Measurements from ENCODE around the gene TERB1.
A peak's percentile ranks its signal among the peaks of the same experiment; 100 is the strongest.

Gene TERB1

DNA sequence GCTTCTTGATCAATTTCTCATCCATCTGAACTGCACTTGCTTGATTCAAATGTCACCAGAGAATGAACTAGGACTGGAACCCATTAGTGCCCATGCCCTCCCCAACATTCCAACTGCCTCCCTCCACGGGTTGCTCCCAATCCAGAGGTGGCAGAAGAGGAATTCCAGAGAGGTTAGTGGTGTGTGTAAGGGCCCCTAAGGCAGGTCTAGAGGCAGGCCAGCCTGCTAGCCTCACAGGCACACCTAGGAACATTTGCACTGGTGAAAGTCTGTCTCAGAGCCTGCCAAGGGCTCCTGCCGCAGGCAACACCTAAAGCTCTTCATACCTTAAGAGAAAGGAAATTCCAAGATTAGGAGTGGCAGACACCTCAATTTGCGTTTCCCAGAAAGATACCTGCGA lies 83.6 kb downstream of the TERB1 start:
- in situ Hi-C loops (cut with MboI; ENCODE audit: low pct_unique_long_range_greater_than_20kb, low sequenced_read_pairs, unreplicated experiment) = no loop called here
- DNase-seq (ENCODE audit: low spot score) = no peak

GRCh38 chr16:66717112-66717675 lies 84.2 kb downstream of the TERB1 start:
- peak; percentile 40 for TF ChIP-seq CTCF (IDR thresholded peaks at IDR 0.05; ENCODE audit: extremely low read depth, insufficient read depth, missing control alignments)
- DNase-seq (ENCODE audit: low spot score) = no peak
- in situ Hi-C loops (cut with MboI; ENCODE audit: low pct_unique_long_range_greater_than_20kb, low sequenced_read_pairs, unreplicated experiment) = no loop called here

More for the DNA sequence above, 83.6 kb downstream of the TERB1 start:
- no peak for TF ChIP-seq CTCF (IDR thresholded peaks at IDR 0.05; ENCODE audit: extremely low read depth, insufficient read depth, missing control alignments)

DNA sequence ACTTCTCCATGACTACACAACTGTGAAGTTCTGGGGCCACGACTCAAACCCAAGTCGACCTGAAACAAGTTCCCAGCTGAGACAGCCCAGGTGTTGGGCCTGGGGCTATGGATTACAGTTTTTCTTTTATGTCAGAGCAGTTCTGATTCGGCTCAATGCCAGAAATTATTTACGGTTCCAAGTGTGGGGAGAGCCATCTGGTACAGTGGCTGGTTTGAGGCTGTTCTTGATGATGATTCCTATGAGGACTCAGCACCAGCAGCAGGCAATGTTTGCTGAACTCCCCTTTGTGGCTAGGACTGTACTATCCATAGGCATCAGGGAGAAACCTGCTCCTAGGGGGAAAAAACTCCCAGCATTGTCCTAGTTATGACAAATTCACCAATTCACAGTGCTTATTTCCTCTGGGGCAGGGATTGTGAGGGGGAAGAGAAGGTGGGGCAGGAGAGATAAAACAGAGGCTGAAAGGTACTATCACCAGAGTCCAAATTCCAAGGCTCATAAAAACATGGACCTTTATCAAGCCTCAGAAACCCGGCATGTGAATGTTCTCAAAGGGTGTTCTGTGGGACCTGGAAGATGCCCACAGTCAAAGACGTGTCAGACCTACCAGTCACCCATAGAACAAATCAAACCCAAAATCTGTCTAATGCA lies 86.6 kb downstream of the TERB1 start:
- no peak for TF ChIP-seq CTCF (IDR thresholded peaks at IDR 0.05; ENCODE audit: extremely low read depth, insufficient read depth, missing control alignments)
- no peak for DNase-seq (ENCODE audit: low spot score)
- in situ Hi-C loops (cut with MboI; ENCODE audit: low pct_unique_long_range_greater_than_20kb, low sequenced_read_pairs, unreplicated experiment) = no loop called here

DNA sequence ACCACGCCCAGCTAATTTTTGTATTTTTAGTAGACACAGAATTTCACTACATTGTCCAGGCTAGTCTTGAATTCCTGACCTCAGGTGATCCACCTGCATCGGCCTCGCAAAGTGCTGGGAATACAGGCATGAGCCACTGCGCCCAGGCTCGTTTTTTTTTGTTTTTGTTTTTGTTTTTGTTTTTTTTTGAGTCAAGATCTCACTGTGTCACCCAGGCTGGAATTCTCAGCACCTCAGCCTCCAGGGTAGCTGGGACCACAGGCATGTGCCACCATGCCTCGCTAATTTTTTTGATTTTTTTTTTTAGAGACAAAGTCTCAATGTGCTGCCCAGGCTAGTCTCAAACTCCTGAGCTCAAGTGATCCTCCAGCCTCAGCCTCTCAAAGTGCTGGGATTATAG lies 87.3 kb downstream of the TERB1 start:
- TF ChIP-seq CTCF (IDR thresholded peaks at IDR 0.05; ENCODE audit: extremely low read depth, insufficient read depth, missing control alignments) = no peak
- no peak for DNase-seq (ENCODE audit: low spot score)
- in situ Hi-C loops (cut with MboI; ENCODE audit: low pct_unique_long_range_greater_than_20kb, low sequenced_read_pairs, unreplicated experiment) = no loop called here

GRCh38 chr16:66713076-66713475 lies 88.3 kb downstream of the TERB1 start:
- no peak for DNase-seq (ENCODE audit: low spot score)
- no peak for TF ChIP-seq CTCF (IDR thresholded peaks at IDR 0.05; ENCODE audit: extremely low read depth, insufficient read depth, missing control alignments)
- in situ Hi-C loops (cut with MboI; ENCODE audit: low pct_unique_long_range_greater_than_20kb, low sequenced_read_pairs, unreplicated experiment) = no loop called here

- in situ Hi-C loops (cut with MboI; ENCODE audit: low pct_unique_long_range_greater_than_20kb, low sequenced_read_pairs, unreplicated experiment) = no loop called here
- no peak for TF ChIP-seq CTCF (IDR thresholded peaks at IDR 0.05; ENCODE audit: extremely low read depth, insufficient read depth, missing control alignments)
- DNase-seq (ENCODE audit: low spot score) = no peak
Observed at GRCh38 chr16:66712512-66712911, 88.9 kb downstream of the TERB1 start.

Measured in GM13977 (cell line).